H1 (cell line): Measurements from ENCODE around the gene SRSF2. TPM values are rescaled to one million over a fixed set of nuclear protein-coding genes. Genes with fewer than 3 reads are reported as not detected.

Experiments
- CBX5 ChIP-seq: fragments of 300-800, 300-1000 bp; sonication (generic); IDR thresholded peaks from 2 replicates; pipeline ENCODE4 v1.7.1; 2016; ENCODE audit warnings: antibody characterized with exemption, low read length, low read depth
- CHD1 ChIP-seq: IDR thresholded peaks from 2 replicates; pipeline ENCODE4 v1.6.1; 2012; ENCODE audit warnings: low read depth, low read length, improper control_type of control experiment
- USF2 ChIP-seq: IDR thresholded peaks from 2 replicates; pipeline ENCODE4 v1.6.1; 2011; ENCODE audit warnings: low read length, improper control_type of control experiment
- polyA plus RNA-seq, 7 experiments: library from polyadenylated mRNA; depleted of rRNA in 3 of 7; stranded (reverse) in 5 of 7; unstranded in 2 of 7; fragments of >200 nt in 5 of 7; fragments of 200-250 nt in 2 of 7; gene quantifications; 1 replicate in 5 of 7; 2 replicates in 1 of 7; 4 replicates in 1 of 7; pipeline versions ENCODE4 v1.2.1 to v1.2.3, GENCODE V29; 2011 to 2013; ENCODE audit warnings: missing spikeins in 2 of 7, mixed read lengths in 2 of 7
- total RNA-seq: library from RNA; stranded (reverse); fragmentation: NEBNext Ultra II Directional; extraction: Animal tissue kit (Norgen Biotek cat#: 25700); gene quantifications from 2 replicates; pipeline ENCODE4 v1.2.1, GENCODE V29; 2021

The SRSF2 gene
- total and polyA plus RNA-seq, 2 of the 8 experiments (the other 6 are each of a cell fraction or from before 2014, with no cell fraction given): 397 to 401 TPM

GRCh38 chr17:76685846-76686245, 51.3 kb downstream of the SRSF2 start (continued):
- TF ChIP-seq CBX5: no peak
- no peak for TF ChIP-seq CHD1
- TF ChIP-seq USF2: no peak
